CD4-positive, alpha-beta T cell treated with Interleukin-2 at 100 ng/mL for 4 hours (primary cell): ENCODE measurements around the gene ABCB11.
"Not testable (repeated sequence)": the region's sequence is repeated elsewhere in the genome, so short reads cannot be mapped to it uniquely, and the experiment has no call there.

ENCODE experiments used
- DNase-seq: peaks from one replicate; pipeline ENCODE4 v3.0.0-alpha.2; 2020; ENCODE audit warnings: low spot score

Gene ABCB11

GRCh38 chr2:169031202-169031601, at the start of gene ABCB11:
ABCB11 (minus strand) TSS chr2:169031324; CDS start chr2:169018125, 13,199 bp downstream.
- DNase-seq: no peak

- DNase-seq: no peak
These were observed 49.3 kb upstream of the ABCB11 start for GRCh38 chr2:169080250-169081069.

- DNase-seq: no peak
These were observed 46.6 kb upstream of the ABCB11 start for GRCh38 chr2:169077674-169078240.

GRCh38 chr2:169073963-169074751, 43.0 kb upstream of the ABCB11 start:
- DNase-seq: no peak

GRCh38 chr2:169073211-169073962, 42.3 kb upstream of the ABCB11 start:
- DNase-seq: no peak

GRCh38 chr2:169072163-169072925, 41.2 kb upstream of the ABCB11 start:
- DNase-seq: no peak

- DNase-seq: no peak
These were observed 40.3 kb upstream of the ABCB11 start for GRCh38 chr2:169071455-169071854.

- no peak for DNase-seq
These were observed 38.7 kb upstream of the ABCB11 start for GRCh38 chr2:169069833-169070232.

- no peak for DNase-seq
These were observed 38.2 kb upstream of the ABCB11 start, which contains the start of gene DHRS9 for GRCh38 chr2:169069341-169069740. DHRS9 (plus strand) TSS chr2:169069563; CDS start chr2:169081582, 12,019 bp downstream.

- DNase-seq: no peak
These were observed 35.8 kb upstream of the ABCB11 start for GRCh38 chr2:169066897-169067296.

GRCh38 chr2:169065864-169066517, 34.9 kb upstream of the ABCB11 start:
- DNase-seq: no peak

- no peak for DNase-seq
These were observed 34.3 kb upstream of the ABCB11 start for GRCh38 chr2:169065422-169065821.

GRCh38 chr2:169064199-169064598, 33.1 kb upstream of the ABCB11 start:
- DNase-seq: not testable (repeated sequence)

- DNase-seq: not testable (repeated sequence)
These were observed 23.5 kb upstream of the ABCB11 start for GRCh38 chr2:169054575-169054974.

- no peak for DNase-seq
These were observed 19.5 kb upstream of the ABCB11 start for GRCh38 chr2:169050476-169051240.

GRCh38 chr2:169049142-169049541, 18.0 kb upstream of the ABCB11 start:
- no peak for DNase-seq

- DNase-seq: no peak
These were observed 16.4 kb upstream of the ABCB11 start for GRCh38 chr2:169047256-169048250.

- no peak for DNase-seq
These were observed 15.5 kb upstream of the ABCB11 start for GRCh38 chr2:169046440-169047151.
